H1 (cell line): ENCODE measurements around the gene NAV2. TPM values are rescaled to one million over a fixed set of nuclear protein-coding genes. Genes with fewer than 3 reads are reported as not detected.

Experiments
- CTCF ChIA-PET: fragments of 300-600 bp; sonication (Branson Sonifier 250); formaldehyde crosslinking; loops from one replicate; lab custom pipeline; 2021; ENCODE audit not compliant: partially characterized antibody; lab: Charles Lee
- POLR2A ChIA-PET: fragments of 300-600 bp; sonication (Branson Sonifier 250); formaldehyde crosslinking; loops from one replicate; lab custom pipeline; 2021; ENCODE audit warnings: inconsistent platforms; ENCODE audit not compliant: partially characterized antibody; lab: Charles Lee
- DNase-seq, 2 experiments: peaks; one replicate each; pipeline versions ENCODE4 v3.0.0 to v3.0.0-alpha.2; 2010 to 2022; ENCODE audit warnings: low spot score in 2 of 2, low read depth in 1 of 2, mixed read lengths in 1 of 2
- FAIRE-seq: peaks from 2 replicates; lab custom pipeline; 2011; peaks lifted over from hg19 to GRCh38; lab: Jason Lieb, UNC
- H2AFZ ChIP-seq: 2 replicates; pipeline ENCODE4 v1.8.1; 2012; ENCODE audit warnings: low read length, inconsistent platforms
- H2AK5ac ChIP-seq: 2 replicates; pipeline ENCODE4 v1.6.1; 2013; ENCODE audit warnings: low read depth, low read length
- H2BK120ac ChIP-seq: replicated peaks from 2 replicates; pipeline ENCODE3; 2013; ENCODE audit warnings: low read depth, low read length, inconsistent platforms
- H2BK12ac ChIP-seq: 2 replicates; pipeline ENCODE4 v1.6.1; 2013; ENCODE audit warnings: low read depth, low read length
- H2BK15ac ChIP-seq: 2 replicates; pipeline ENCODE4 v1.6.1; 2013; ENCODE audit warnings: low read length
- H2BK20ac ChIP-seq: 2 replicates; pipeline ENCODE4 v1.6.1; 2013; ENCODE audit warnings: low read length
- H2BK5ac ChIP-seq: 2 replicates; pipeline ENCODE4 v1.6.1; 2013; ENCODE audit warnings: low read depth, low read length
- H3K14ac ChIP-seq: 2 replicates; pipeline ENCODE4 v1.6.1; 2013; ENCODE audit warnings: inconsistent platforms; ENCODE audit not compliant: insufficient read length
- H3K18ac ChIP-seq: 2 replicates; pipeline ENCODE4 v1.6.1; 2013; ENCODE audit warnings: low read length; ENCODE audit errors: extremely low read depth
- H3K23ac ChIP-seq: 2 replicates; pipeline ENCODE4 v1.6.1; 2013; ENCODE audit warnings: inconsistent platforms; ENCODE audit not compliant: insufficient read length
- H3K23me2 ChIP-seq: 2 replicates; pipeline ENCODE4 v1.6.1; 2013; ENCODE audit warnings: low read depth, low read length
- H3K27ac ChIP-seq: 2 replicates; pipeline ENCODE4 v1.6.1; 2011; ENCODE audit warnings: low read depth, low read length, inconsistent platforms
- H3K27me3 ChIP-seq, 4 experiments: replicated peaks in 1 of 4; 1 replicate in 1 of 4; 2 replicates in 3 of 4; pipeline versions ENCODE4 v1.6.1 to v1.8.1; 2011 to 2013; ENCODE audit warnings: low read length in 3 of 4, mild to moderate bottlenecking in 3 of 4, inconsistent platforms in 2 of 4, mixed read lengths in 2 of 4, moderate library complexity in 1 of 4; ENCODE audit not compliant: control insufficient read depth in 3 of 4, insufficient read depth in 3 of 4; ENCODE audit errors: extremely low read depth in 1 of 4
- H3K36me3 ChIP-seq, 4 experiments: 2 replicates each; pipeline versions ENCODE4 v1.6.1 to v1.8.1; 2011 to 2013; ENCODE audit warnings: mild to moderate bottlenecking in 4 of 4, low read length in 3 of 4, moderate library complexity in 2 of 4, control low read depth in 1 of 4, inconsistent platforms in 1 of 4; ENCODE audit not compliant: insufficient read depth in 4 of 4, control insufficient read depth in 2 of 4
- H3K4ac ChIP-seq: replicated peaks from 2 replicates; pipeline ENCODE3; 2013; ENCODE audit warnings: low read length, low read depth, mixed read lengths, inconsistent platforms; ENCODE audit not compliant: insufficient read length
- H3K4me1 ChIP-seq, 4 experiments: replicated peaks in 1 of 4; 1 replicate in 1 of 4; 2 replicates in 3 of 4; pipeline versions ENCODE4 v1.6.1 to v1.8.1; 2011 to 2013; ENCODE audit warnings: low read length in 3 of 4, inconsistent platforms in 2 of 4, mixed read lengths in 1 of 4; ENCODE audit not compliant: insufficient read depth in 4 of 4, control insufficient read depth in 3 of 4
- H3K4me2 ChIP-seq, 2 experiments: 2 replicates each; pipeline versions ENCODE4 v1.6.1 to v1.8.1; 2011 to 2013; ENCODE audit warnings: low read depth in 2 of 2, low read length in 2 of 2, control low read depth in 1 of 2, inconsistent platforms in 1 of 2, mild to moderate bottlenecking in 1 of 2; ENCODE audit not compliant: insufficient read depth in 1 of 2
- H3K4me3 ChIP-seq, 4 experiments: fragments of 200-600, 300-600 bp in 1 of 4; sonication (generic), shearing (Covaris generic), sonication (Bioruptor Twin) in 1 of 4; 2 replicates each; pipeline versions ENCODE4 v1.5.1 to v1.8.1; 2011 to 2016; ENCODE audit warnings: low read length in 4 of 4, low read depth in 3 of 4, control low read depth in 2 of 4, inconsistent platforms in 2 of 4, mild to moderate bottlenecking in 2 of 4, mixed read lengths in 1 of 4, moderate library complexity in 1 of 4; ENCODE audit not compliant: insufficient read depth in 2 of 4; ENCODE audit errors: extremely low read depth in 1 of 4
- H3K56ac ChIP-seq: replicated peaks from 2 replicates; pipeline ENCODE3; 2013; ENCODE audit warnings: low read depth, mild to moderate bottlenecking, mixed read lengths, low read length, inconsistent platforms; ENCODE audit not compliant: insufficient read length
- H3K79me1 ChIP-seq: 2 replicates; pipeline ENCODE4 v1.6.1; 2013; ENCODE audit warnings: low read depth, low read length, control low read depth
- H3K79me2 ChIP-seq, 2 experiments: 2 replicates each; pipeline versions ENCODE4 v1.6.1 to v1.8.1; 2012 to 2013; ENCODE audit warnings: low read length in 2 of 2, mild to moderate bottlenecking in 2 of 2, inconsistent platforms in 1 of 2; ENCODE audit not compliant: insufficient read depth in 2 of 2, control insufficient read depth in 1 of 2
- H3K9ac ChIP-seq, 4 experiments: replicated peaks in 1 of 4; 1 replicate in 1 of 4; 2 replicates in 3 of 4; pipeline versions ENCODE4 v1.6.1 to v1.8.1; 2011 to 2013; ENCODE audit warnings: low read depth in 3 of 4, low read length in 3 of 4, control low read depth in 2 of 4, mild to moderate bottlenecking in 2 of 4, moderate library complexity in 2 of 4, inconsistent platforms in 1 of 4; ENCODE audit errors: extremely low read depth in 1 of 4
- H3K9me3 ChIP-seq, 2 experiments: 2 replicates each; pipeline versions ENCODE4 v1.6.1 to v1.8.1; 2012 to 2013; ENCODE audit warnings: mild to moderate bottlenecking in 2 of 2, moderate library complexity in 2 of 2, control low read depth in 1 of 2, inconsistent platforms in 1 of 2, low read depth in 1 of 2, low read length in 1 of 2, mixed read lengths in 1 of 2; ENCODE audit not compliant: insufficient read depth in 2 of 2
- H4K20me1 ChIP-seq, 2 experiments: replicated peaks in 1 of 2; 2 replicates each; pipeline versions ENCODE3 to v1.8.1; 2011 to 2013; ENCODE audit warnings: inconsistent platforms in 2 of 2, low read length in 2 of 2, mild to moderate bottlenecking in 1 of 2; ENCODE audit not compliant: insufficient read depth in 2 of 2, control insufficient read depth in 1 of 2
- H4K5ac ChIP-seq: 2 replicates; pipeline ENCODE4 v1.6.1; 2013; ENCODE audit warnings: low read length, low read depth, mixed read lengths, inconsistent platforms; ENCODE audit not compliant: insufficient read length
- H4K8ac ChIP-seq: 2 replicates; pipeline ENCODE4 v1.8.0; 2013; ENCODE audit warnings: mild to moderate bottlenecking, moderate library complexity, low read length, inconsistent platforms; ENCODE audit not compliant: insufficient read depth; ENCODE audit errors: extremely low read depth
- H4K91ac ChIP-seq: replicated peaks from 2 replicates; pipeline ENCODE3; 2013; ENCODE audit warnings: low read length, mixed read lengths, inconsistent platforms; ENCODE audit not compliant: insufficient read length
- CEBPB ChIP-seq: IDR thresholded peaks from 2 replicates; pipeline ENCODE4 v1.6.1; 2012; ENCODE audit warnings: low read depth, low read length
- KDM5A ChIP-seq: fragments of 200-600 bp; IDR thresholded peaks from 2 replicates; pipeline ENCODE4 v1.7.1; 2012; ENCODE audit warnings: mild to moderate bottlenecking, low read length, inconsistent platforms, mixed read lengths
- WGBS, 2 experiments: shearing (Covaris generic) in 1 of 2; methylation state at CpG; one replicate each; pipeline versions ENCODE4 v1.1.6 to v1.1.7; 2013 to 2015; ENCODE audit warnings: low lambda C conversion rate in 2 of 2, mixed read lengths in 2 of 2, inconsistent platforms in 1 of 2, low coverage in 1 of 2, missing lambda C conversion rate in 1 of 2; ENCODE audit not compliant: insufficient replicate concordance in 2 of 2, insufficient coverage in 1 of 2, insufficient read length in 1 of 2; ENCODE audit errors: extremely low coverage in 1 of 2, missing lambda C conversion rate in 1 of 2; 5-methylcytosine and 5-hydroxymethylcytosine counted together
- polyA plus RNA-seq, 7 experiments: library from polyadenylated mRNA; depleted of rRNA in 3 of 7; stranded (reverse) in 5 of 7; unstranded in 2 of 7; fragments of >200 nt in 5 of 7; fragments of 200-250 nt in 2 of 7; gene quantifications; 1 replicate in 5 of 7; 2 replicates in 1 of 7; 4 replicates in 1 of 7; pipeline versions ENCODE4 v1.2.1 to v1.2.3, GENCODE V29; 2011 to 2013; ENCODE audit warnings: missing spikeins in 2 of 7, mixed read lengths in 2 of 7
- total RNA-seq: library from RNA; stranded (reverse); fragmentation: NEBNext Ultra II Directional; extraction: Animal tissue kit (Norgen Biotek cat#: 25700); gene quantifications from 2 replicates; pipeline ENCODE4 v1.2.1, GENCODE V29; 2021

NAV2 gene
- total and polyA plus RNA-seq, 2 of the 8 experiments (the other 6 are each of a cell fraction or from before 2014, with no cell fraction given) = 35.6 to 73.6 TPM

- Histone ChIP-seq H3K9ac (no peak overlapping the region), H3K18ac (no peak overlapping the region), H3K23me2 (no peaks in the 10 kb centered on the region), H2BK12ac (no peak overlapping the region), H3K4me1 (peaks cover 0 to 15% (median 6%) of the 10 kb centered on the region in 4 experiments; a peak in 5 of 7 replicates), H2AFZ (no peak overlapping the region), H2BK120ac (no peak overlapping the region), H3K56ac (no peak overlapping the region), H3K79me1 (no peaks in the 10 kb centered on the region), H3K79me2 (no peaks in the 10 kb centered on the region; a peak in 1 of 4 replicates), H3K14ac (no peak overlapping the region), H3K4me3 (no peak overlapping the region), H2BK15ac (no peak overlapping the region), H3K9me3 (no peaks in the 10 kb centered on the region), H4K8ac (no peak overlapping the region), H2BK5ac (no peak overlapping the region), H3K36me3 (no peaks in the 10 kb centered on the region), H4K20me1 (no peaks in the 10 kb centered on the region), H4K5ac (no peak overlapping the region), H3K23ac (no peak overlapping the region), H2BK20ac (no peak overlapping the region), H2AK5ac (no peak overlapping the region), H3K4me2 (no peak overlapping the region), H3K4ac (no peak overlapping the region), H3K27me3 (no peaks in the 10 kb centered on the region), H4K91ac (no peak overlapping the region), H3K27ac (no peak overlapping the region)
- WGBS, 2 experiments = 85% methylated on average over 14 of the region's 14 CpGs; no CpG with 5 or more reads in 1 of the 2 experiments
- no peak for FAIRE-seq
- DNase-seq = no peak
- CTCF ChIA-PET = interaction anchor here (0.5 to 2.2 kb wide), 11 partner anchors 9 to 452 kb away, joined by 3 to 7 read pairs (median 6); no protein-coding TSS in a partner anchor
- POLR2A ChIA-PET = interaction anchor here (0.9 to 2.0 kb wide), 2 partner anchors 8 to 10 kb away, joined by 3 to 8 read pairs; no protein-coding TSS in a partner anchor
- TF ChIP-seq KDM5A = no peak
- TF ChIP-seq CEBPB = no peak
Observed at GRCh38 chr11:20015529-20016427, 303.1 kb downstream of the NAV2 start.
